GM04504 (cell line): ENCODE data around the gene CAMTA1.
A peak's percentile ranks its signal among the peaks of the same experiment; 100 is the strongest.
"Not testable (repeated sequence)": the region's sequence is repeated elsewhere in the genome, so short reads cannot be mapped to it uniquely, and the experiment has no call there.

Source experiments
- DNase-seq: peaks from one replicate; pipeline ENCODE4 v3.0.0-alpha.2; 2012; ENCODE audit warnings: low read depth

CAMTA1 gene

DNA sequence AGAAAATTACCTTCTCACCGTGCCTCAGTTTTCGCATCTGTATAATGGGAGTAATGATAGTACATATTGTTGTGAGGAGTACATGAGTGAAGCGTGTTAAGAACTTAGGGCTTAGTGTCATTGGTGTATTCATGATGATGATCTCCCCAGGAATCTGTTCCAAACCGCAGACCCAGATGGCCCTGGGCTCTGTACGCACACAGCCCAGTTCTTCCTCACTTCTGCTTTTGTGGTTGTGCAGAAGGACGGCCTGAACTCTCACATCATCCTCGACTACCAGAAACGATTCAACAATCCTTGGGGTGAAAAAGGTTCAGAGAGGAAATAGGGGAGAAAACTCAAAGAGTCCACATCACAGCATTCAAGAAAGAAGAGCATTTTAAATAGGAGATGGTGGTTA is 323.0 kb downstream of the CAMTA1 start:
- no peak for DNase-seq

DNA sequence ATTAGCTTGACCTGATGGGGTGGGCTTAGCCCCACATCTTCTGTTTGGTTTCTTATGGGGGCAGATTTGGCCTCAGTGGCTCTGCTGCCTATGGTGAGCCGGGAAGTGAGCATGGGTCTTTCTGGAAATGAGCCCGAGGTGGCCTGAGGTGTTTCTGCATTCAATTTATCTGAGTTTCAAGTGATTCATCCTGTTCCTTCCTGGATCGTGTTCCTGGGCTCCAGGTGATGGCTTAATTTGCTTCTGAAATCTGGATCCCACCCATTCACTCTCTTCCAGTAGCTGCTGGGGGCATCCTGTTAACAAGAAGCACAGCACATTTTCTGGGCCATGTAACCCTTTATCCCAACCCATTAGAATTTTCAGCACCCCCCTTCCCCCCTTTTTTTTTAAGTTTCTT is 324.6 kb downstream of the CAMTA1 start:
- no peak for DNase-seq

DNA sequence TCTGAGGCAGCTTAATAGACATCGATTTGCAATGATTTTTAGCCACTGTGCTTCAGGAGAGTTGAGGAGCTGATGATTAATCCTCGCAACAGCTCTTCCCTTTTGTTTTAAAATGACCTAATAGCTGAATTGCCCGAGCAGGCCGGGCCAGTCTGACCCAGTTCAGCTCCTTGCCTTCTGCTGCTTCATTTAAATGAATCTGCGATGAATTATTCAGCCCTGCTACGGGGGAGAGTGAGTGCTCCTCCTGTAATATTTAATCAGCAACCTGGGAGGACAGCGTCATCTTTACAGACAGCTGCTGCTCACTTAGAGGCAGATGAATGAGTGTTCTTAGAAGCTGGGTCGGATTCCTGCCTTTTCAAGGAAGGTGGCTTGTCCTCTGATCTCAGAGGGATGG is 325.1 kb downstream of the CAMTA1 start:
- no peak for DNase-seq

DNA sequence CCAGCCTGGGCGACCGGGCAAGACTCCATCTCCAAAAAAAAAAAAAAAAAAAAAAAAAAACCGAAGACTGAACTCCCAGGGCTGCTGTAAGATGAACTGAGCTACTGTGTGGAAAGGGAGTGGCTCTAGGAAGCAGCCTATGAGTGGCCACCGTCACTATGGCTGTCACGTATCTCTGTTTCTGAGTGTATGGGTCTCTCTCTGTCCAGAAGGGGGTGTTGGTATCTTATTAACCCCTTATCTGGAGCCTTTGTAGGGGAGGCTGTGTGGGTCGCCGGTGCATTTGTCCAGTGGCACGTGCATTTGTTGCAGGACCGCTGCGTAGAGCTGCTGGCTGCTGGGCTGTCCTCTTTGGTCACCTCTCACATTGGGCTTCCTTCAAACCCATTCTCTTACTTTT is 326.6 kb downstream of the CAMTA1 start:
- DNase-seq, result no peak

- DNase-seq, result no peak
Measured at GRCh38 chr1:7113136-7113535, 327.9 kb downstream of the CAMTA1 start.

- DNase-seq, result no peak
Measured at GRCh38 chr1:7113822-7114221, 328.6 kb downstream of the CAMTA1 start.

DNA sequence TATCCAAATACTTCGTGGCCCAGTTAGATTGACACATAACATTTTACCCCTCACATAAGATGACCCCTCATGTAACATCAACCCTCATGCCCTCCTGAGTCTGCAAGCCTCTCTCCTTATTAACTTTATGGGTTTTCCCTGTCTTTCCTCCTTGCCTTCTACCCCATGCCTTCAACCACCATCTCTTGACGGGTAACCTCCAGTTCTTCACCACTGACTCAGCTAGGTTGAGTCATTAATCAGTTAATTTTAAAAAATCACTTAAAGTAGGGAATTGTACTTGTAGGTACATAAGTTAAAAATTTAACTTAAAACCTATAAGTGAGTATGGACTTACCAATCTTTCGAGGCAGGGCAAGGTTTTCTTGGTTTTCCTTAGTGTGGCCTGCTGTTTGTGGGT is 330.7 kb downstream of the CAMTA1 start:
- no peak for DNase-seq

- peak; percentile 76 for DNase-seq
Measured at GRCh38 chr1:7117399-7118281, 332.4 kb downstream of the CAMTA1 start.

- DNase-seq, result no peak
Measured at GRCh38 chr1:7119156-7119555, 333.9 kb downstream of the CAMTA1 start.

GRCh38 chr1:7120863-7121621 is 335.8 kb downstream of the CAMTA1 start:
- DNase-seq, result no peak

DNA sequence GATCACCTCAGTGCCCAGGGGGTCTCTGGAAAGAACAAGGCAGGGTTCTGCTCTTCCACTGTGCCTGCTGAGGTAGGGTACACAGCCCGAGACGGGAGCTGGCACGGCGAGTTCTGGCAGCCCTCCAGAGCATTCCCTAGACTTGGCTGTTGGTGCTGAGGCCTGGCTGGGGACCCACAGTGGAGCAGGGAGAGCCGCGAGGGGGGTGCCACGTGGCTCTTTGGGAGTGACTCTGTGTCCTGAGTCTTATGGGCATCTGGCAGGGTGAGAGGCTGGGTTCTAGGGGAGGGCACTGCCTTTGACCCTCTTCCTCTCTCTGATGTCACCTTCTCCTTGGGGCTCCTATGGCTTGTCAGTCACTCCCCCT is 336.4 kb downstream of the CAMTA1 start:
- DNase-seq, result no peak

DNA sequence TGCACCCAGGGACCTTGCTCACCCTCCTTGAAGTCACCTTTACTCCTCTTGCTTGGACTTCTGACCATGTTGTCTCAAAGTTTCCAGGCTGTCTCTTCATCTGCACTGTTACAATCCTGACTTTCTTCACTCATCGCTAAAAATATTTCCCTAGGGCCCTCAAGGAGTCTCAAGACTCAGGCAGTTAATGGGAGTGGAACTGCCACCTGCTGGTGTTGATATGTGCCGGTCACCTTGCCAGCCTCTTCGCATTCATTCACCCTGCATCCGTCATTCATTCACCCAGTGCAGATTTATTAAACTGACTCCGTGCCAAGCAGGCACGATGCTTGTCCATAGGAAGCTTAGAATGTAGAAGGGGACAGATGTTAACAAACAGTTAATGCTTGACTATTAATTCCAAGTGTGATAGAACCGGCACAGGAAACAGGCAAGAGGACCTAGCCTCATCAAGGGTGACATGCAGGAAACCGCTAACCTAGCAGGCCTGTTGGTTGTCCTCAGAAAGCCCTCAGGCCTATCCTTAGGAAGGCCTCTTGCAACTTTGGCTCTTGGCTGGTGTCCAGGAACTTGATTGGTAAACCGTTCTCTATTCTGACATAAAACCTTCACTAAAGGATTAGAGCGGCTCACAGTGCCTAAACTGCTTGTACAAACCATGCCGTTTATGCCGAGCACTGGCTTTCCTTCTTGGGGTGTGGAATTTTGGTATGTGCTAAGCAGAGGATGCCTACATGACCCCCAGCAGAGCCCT is 342.2 kb downstream of the CAMTA1 start:
- no peak for DNase-seq

DNA sequence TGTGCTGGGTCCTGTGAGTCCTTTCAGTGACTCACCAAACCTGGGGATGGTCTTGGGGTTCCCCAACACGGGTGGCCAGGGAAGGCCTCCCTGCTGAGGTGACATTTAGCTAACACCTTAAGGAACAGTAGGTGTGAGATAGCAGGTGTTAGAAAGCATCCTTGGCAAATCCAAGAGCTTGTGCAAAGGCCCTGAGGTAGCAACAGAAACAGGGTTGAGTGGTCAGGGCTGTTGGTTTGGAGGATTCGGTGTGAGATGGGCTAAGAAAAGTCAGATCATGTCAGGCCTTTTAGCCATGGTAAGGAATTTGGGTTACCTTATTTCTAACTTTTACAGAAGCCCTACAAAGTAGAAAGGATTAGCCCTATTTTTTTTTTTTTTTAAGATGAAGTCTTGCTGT is 343.0 kb downstream of the CAMTA1 start:
- DNase-seq, result no peak

GRCh38 chr1:7130127-7130526 is 344.9 kb downstream of the CAMTA1 start:
- DNase-seq, result no peak

DNA sequence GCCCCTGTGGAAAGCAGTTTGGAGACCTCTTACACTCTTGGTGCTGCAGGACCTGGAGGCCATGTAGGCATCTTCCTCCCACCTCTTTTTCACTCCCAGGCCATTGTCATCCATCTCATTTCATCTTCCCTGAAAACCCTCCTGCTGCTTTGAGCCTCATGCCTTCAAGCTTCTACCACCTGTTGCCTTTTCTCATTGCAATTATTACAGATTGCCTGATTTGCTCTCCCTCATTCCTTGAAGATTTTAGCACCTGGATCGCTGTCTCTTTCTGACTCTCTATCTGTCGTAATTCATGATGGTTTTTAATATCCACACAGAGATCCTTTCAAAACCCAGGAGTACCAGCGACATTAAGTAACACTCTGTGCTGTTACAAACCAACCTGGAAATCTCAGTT is 350.2 kb downstream of the CAMTA1 start:
- no peak for DNase-seq

DNA sequence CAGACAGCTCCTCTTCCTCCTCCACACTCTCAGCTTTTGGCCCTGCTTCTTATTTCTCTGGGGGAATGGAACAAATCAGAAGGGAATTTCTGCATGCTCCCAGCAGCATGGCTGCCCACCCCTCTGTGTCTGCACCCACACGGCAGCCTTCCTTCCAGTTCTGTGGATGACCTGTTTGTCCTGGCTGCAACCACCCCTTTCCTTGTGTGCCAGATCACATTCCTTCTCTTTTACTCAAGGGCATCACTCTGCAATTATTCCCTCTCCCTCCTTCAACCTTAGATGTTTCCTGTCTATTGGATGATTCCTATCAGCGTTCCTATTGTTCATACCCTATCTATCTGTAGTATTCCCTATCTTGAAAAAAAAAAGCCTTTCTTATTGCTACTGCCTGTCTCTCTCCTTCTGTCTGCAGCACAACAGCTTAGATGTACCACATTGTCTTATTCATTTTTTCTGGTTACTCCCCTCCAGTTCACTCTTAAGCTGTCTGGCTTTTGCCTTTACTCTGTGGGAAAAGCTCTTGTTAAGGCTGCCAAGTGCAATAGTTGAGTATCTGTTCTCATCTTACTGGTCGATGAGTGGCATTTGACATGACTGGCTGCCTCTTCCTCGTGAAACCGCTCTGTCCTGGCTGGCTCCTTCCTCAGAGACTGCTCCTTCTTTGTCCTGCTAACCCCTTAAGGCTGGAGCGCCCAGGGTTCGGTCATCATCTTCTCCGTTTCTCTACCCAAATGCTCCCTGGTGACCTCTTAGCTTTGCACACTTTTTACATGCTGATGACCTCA is 351.1 kb downstream of the CAMTA1 start:
- DNase-seq, result no peak

GRCh38 chr1:7140251-7140650 is 355.0 kb downstream of the CAMTA1 start:
- DNase-seq, result no peak

DNA sequence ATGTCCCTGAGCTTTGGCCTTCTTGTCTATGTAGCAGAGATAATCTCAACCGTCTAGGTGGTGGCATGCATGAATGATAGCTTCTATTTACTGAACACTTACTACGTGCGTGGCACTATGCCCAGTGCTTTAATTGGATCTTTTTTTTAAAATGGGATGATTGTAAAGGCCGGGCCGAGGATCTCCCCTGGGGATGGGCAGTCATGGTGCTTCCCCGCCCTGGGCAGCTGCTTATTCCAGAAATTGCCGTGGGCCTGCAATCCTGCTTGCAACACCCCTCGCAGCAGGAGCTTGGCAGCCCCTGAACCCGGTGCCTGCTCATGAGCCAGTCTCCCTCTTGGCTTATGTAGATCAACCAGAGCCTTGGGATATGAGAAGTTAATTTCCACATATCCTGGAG is 360.7 kb downstream of the CAMTA1 start:
- no peak for DNase-seq

DNA sequence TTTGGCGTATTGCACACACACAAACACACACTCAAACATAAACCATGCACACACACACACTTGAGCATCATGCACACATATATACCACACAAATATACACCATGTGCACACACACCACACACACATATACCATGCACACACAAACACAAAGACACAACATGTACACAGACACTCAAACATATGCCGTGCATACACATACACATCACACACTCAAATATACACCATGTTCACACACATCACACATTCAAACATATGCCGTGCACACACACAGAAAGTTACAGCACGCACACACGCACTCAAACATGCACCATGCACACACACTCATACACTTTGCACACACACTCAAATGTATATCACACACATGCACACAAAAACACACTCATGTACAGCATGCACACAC is 361.5 kb downstream of the CAMTA1 start:
- DNase-seq, result no peak

DNA sequence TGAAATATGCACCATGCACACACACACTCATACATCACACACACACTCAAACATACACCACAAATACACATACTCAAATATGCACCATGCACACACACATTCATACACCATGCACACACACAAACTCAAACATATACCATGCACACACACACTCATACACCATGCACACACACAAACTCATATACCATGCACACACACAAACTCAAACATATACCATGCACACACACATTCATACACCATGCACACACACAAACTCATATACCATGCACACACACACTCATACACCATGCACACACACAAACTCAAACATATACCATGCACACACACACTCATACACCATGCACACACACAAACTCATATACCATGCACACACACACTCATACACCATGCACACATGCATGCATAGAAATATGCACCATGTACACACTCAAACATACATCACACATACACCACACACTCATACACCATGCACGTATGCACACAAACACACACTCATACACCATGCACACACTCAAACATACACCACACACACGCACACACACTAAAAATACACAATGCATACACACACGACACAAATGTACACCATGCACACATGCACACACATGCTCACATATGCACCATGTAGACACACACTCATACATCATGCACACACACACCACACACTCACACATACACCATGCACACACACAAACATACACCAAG is 362.5 kb downstream of the CAMTA1 start:
- not testable (repeated sequence) for DNase-seq

DNA sequence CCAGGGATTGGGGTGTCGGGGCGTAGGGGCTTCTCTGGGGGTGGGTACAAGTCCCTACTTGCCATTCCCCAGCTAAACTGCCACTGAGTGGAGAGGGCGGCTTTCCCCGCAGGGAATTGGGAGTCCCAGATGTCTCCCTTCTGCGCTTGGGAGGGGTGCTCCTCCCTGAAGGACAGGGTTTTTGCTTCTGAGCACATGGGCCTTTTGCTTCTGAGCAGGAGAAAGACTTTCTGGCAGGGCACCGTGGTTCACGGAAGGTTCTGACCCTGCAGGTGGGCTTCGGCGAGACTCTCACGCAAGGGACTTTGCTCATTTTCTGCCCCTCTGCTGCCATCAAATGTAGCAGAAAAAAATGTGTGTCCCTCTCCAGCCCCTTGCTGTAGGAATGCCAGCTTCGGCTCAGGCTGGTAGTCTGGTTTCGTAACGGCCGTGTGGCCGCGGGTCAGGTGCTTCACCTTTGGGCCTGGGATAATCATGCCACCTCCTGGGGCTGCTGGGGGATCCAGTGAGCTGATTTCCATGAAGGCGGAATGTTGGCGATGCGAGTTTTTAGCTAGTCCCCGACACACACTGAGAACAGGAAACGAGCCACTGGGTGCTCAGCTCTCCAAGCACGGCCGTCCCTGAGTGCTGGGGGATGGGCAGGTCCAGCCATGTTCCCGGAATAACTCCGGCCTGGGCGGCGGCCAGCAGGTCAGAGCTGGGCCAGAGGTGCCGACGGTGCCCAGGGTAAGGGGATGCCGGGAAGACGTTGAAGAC is 364.0 kb downstream of the CAMTA1 start:
- no peak for DNase-seq
